Measurements from ENCODE around the gene RREB1.
"Not testable (repeated sequence)": the region's sequence is repeated elsewhere in the genome, so short reads cannot be mapped to it uniquely, and the experiment has no call there.

Gene RREB1

DNA sequence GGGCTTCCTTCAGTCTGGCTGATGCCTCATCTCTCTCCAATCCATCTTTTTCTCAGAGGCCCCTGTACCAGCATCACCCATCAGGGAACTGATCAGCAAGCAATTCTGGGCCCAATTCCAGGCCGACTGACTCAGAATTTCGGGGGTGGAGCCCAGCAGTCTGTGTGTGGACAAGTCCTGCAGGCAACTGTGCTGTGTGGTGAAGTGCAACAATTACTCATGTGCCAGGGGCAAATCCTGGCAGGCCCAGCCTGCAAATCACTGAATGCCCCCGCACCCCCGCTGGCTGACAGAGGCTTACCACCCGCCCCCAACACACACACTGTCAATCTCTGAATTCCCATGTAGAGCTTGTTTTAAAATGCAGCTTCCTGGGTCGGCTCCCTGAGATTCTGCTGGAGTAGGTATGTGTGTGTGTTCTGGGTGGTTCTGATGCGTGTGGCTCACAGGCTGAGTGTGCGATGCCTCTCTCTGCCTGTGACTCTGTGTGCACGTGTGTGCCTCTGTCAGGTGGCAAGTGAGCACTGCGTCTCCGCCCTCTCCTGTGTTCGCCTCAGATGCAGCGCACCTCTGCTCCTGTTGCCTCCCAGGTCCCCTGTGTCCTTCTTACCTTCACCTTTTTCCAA is 159.8 kb downstream of the RREB1 start:
- DNase-seq: no peak

DNA sequence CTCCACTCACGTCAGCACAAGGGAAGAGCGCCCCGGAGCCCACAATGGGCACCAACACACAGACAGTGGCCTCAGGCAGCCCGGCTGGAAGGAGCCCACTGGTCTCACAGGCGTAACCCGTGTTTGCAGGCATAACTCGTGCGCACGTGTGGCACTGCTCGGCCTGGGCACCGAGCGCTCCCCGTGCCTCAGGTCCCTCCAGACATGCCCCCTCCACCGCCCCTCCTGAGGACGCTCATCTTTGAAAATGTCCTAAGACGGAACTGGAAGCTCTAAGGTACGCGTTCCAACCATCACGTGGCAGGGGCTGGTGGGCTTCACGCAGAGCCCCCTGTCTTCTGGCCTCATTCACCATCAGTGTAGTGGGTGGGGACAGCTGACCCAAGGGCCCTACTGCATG is 160.6 kb downstream of the RREB1 start:
- no peak for DNase-seq

DNA sequence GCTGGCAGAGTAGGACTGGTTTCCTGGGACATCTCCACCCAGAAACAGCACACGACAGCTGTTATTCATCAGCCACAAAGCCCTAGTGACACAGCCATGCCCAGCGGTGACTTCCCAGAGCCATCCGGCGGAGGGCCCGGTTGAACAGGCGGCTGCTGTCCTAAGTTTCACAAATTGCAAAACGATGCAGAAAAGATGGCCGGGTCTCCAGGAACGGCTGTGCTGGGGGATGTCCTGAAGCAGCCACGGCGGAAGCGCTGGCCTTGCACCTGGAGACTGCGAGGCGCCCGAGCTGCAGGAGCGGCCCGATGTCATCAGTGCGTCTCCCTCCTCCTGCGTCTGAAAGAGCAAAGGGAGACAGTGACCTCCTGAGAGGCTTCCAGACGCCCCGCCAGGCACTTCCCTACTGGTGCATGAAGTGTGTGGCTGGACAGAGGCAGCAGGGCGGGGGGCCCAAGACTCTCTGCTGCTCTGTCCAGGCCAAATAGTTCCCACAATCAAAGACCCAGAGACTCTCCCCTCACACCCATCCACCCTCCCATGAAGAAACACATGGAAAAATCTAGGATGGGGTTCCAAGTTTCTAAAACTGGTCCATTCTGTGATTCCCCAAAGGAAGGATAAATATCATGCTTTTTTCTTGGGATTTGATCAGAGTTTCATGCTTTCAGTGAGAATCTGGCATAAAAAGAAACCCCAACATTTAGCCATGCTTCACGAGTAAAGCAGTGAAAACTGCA is 161.2 kb downstream of the RREB1 start:
- DNase-seq: no peak

DNA sequence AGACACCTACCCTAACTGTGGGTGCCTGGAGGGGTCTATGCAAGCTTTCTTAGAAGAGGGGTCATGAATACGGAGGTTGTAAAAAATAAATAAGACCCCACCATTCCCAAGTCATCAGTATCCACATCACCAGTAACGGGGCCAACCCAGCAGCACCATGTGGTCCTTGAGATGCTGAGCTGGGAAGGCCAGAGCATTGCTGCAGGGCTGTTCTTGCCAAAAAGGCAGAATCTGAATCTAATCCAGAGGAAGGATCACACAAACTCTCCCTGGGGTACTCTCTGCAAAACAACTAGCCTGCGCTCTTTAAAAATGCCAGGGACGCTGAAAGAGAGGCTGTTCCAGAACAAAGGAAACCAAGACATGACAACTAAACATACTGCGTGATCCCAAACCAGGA is 162.1 kb downstream of the RREB1 start:
- no peak for DNase-seq

DNA sequence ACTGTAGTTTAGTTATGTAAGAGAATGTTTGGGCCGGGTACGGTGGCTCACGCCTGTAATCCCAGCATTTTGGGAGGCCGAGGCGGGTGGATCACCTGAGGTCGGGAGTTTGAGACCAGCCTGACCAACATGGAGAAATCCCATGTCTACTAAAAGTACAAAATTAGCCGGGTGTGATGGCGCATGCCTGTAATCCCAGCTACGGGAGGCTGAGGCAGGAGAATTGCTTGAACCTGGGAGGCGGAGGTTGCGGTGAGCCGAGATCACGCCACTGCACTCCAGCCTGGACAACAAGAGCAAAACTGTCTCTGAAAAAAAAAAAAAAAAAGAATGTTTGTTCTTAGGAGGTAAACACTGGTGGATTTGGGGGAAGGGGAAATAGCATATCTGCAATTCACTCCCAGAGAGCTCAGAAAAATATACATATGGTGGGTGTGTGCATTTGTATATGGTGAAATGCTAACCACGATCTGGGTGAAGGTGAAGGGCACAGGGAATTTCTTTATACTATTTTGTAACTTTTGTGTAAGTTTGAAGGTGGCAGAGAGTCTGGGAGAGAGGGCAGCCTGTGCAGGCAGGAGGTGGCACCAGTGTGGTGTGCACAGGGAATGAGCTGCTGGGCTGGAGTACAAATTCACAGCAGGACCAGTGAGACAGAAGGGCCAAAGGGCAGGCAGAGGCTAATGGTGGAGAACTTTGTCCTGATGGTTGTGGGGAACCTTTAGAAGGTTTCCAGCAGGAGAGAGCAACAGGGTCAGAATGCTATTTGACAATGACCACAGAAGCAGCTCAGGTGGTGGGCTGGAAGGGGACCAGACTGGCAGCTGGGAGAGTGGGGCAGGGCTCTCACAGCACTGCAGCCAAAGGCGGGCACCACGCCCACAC is 162.8 kb downstream of the RREB1 start:
- DNase-seq: no peak

DNA sequence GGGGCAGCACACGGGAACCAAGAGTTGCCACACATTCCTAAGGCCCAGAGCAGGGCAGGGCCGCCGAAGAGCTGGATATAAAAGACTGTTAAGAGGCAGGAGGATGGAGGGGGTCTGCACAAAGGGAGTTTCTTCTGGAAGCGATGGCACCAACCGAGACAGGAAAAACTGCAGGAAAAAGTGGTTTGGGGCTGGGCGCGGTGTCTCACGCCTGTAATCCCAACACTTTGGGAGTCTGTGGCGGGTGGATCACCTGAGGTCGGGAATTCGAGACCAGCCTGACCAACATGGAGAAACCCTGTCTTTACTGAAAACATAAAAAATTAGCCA is 163.4 kb downstream of the RREB1 start:
- DNase-seq: no peak

DNA sequence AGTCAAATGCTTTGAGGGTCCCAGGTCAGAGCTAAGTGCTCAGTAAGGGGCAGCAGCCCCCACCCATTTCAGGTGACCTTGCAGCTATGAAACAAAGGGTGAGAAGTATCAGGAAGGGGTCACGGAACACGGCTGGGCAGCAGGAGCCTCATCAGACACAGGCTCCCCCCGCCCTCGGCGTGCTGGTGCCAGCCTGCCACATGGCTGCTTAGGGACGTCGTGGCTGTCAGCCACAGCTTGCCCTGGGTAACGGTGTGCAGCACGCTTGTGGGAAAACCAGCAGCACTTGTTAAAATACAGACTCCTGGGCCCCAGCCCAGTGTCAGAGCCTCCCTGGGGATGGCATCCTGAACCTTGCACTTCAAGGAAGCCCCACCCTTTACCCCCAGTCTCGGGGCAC is 165.9 kb downstream of the RREB1 start:
- no peak for DNase-seq

DNA sequence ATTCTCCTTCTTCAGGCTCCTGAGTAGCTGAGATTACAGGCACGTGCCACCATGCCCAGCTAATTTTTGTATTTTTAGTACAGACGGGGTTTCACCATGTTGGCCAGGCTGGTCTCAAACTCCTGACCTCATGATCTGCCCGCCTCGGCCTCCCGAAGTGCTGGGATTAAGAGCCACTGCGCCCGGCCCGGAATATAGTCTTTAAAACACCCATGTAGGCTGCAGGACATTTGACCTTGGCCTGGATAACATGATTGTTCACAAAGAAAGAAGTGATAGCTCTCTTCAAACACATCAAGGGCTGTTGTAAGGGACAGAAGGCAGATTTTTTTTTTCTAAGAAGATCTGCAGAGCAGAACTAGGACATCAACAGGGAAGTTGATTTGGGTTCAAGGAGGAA is 166.8 kb downstream of the RREB1 start:
- not testable (repeated sequence) for DNase-seq

DNA sequence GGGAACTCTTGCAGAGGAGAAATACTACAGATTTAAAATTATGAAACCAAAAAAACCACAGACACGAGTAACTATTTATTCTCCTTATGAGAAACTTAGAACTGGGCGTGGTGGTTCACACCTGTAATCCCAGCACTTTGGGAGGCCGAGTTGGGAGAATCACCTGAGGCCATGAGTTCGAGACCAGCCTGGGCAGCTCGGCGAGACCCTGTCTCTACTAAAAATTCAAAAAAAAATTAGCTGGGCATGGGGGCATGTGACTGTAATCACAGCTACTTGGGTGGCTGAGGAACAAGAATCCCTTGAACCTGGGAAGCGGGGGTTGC is 168.4 kb downstream of the RREB1 start:
- no peak for DNase-seq

DNA sequence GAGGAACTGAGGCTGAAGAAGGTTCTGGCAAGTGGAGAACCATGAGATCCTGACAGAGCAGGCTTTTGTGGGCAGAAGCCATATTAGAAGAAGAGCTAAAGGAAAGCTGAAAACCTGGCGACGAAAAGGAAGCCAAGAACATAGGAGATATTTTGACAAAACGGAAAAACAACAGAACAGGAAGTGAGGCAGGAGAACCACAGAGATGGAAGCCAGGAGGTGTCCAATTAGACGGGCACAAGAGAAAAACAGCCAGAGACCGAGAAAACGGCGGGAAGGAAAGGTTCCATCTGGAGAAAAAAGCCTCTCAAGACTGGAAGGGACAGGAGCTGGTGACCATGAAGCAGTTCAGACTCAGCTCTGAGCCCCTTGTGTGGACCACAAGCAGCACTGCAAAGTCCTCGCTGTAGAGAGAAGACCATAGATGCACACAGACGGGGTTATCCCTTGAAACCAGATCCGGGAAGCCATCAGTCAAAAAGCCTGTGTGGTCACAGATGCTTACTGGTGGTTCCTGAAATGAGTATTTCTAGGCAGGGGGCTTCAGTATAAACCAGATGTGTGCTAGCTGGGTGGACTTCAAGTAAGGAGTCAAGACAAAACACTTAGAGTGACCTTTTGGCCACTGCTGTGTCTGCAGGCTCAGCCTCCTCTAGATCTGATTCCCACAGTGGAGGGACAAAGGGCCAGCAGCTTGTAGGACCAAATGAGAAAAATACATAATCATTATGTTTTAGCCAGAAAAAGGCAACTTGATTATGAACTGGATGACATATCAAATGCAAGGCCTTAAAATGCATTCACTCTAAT is 174.5 kb downstream of the RREB1 start:
- DNase-seq: no peak

DNA sequence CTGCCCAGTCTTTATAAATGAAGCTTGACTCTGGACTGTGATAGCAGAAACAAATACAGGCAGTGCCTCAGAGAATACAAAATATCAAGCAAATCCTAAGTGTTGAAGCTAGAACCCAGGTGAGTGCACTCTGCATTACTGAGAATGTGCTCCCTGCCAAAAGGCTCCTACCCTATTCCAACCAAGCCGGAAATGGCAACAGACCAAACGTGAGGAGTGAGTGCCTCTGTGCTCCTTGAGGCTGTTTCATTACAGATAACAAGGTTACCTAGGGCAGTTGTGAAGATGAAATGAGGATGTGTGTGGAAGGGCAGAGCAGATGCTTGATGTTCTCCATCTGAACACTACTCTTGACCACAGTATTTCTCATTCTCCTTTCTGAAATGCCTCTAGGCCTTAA is 175.9 kb downstream of the RREB1 start:
- DNase-seq: no peak

DNA sequence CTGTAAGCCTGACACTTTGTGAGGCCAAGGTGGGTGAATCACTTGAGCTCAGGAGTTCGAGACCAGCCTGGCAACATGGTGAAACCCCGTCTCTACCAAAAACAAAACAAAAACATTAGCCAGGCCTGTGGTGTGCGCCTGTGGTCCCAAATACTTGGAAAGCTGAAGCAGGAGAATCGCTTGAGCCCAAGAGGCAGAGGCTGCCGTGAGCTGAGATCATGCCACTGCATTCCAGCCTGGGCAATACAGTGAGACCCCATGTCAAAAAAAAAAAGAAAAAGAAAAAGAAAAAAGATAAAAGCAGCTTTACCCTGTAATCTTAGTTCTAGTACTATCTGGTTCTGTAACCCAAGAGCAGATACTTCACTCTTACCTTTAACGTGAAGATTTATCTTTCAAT is 177.7 kb downstream of the RREB1 start:
- no peak for DNase-seq

DNA sequence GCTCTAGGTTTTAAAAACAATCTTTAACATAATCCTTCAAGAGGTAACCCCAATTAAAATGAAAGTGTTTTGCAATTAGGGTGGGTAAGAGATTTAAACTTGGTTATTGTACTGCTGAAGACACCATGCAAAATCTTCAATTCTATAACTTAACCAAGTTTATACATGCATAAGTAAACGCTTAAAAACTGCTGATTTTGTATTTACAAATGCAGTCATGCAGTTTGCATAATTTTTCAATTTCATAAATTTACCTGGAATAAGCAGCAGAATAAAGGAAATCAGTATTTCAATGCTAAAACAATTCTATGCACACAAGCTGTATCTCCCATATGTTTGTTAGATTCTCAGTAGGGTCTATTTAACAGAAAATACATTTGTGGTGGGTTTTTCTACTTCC is 182.3 kb downstream of the RREB1 start:
- no peak for DNase-seq

DNA sequence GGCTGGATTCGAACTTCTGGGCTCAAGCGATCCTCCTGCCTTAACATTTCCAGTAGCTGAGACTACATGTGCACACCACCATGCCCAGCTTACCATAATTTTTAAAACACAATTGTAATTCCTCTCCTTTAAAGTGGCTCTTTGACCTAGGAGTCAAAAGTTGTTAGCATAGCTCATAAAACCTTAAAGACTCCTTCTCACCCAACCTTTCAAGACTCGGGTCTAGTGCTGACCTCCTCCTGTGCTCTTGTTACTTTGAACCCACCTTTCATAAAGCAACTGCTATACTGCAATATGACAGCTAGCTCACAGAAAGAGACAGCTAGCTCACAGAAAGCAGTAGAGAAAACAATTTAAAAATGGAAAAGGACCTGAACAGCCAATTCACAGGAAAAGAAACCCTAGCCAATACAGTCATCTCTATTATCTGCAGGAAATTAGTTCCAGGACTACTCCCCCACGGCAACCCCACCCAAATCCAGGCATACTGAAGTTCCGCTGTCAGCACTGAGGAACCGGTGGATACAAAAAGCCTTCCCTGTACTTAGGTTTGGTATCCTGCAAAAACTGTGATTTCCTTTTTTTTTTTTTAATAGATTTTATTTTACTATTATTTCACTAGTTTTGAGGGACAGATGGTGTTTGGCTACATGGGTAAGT is 185.0 kb downstream of the RREB1 start:
- no peak for DNase-seq

DNA sequence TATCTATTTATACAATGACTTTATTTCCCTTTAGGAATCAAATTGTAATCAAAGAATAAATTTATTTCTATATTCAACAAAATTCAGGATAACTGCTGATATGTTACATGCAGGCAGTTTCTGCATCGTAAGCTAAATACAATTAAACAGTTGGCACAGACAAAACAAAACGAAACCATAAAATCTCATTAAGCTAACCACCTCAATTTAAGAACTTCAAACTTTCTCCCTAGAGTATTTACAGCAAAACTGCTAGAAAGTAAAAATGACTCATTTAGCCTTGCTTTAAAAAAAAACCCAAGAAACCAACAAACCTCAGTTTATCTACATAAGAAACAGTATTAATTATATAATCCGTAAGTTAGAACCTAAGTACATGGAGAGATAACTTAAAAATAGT is 188.2 kb downstream of the RREB1 start:
- DNase-seq: no peak

DNA sequence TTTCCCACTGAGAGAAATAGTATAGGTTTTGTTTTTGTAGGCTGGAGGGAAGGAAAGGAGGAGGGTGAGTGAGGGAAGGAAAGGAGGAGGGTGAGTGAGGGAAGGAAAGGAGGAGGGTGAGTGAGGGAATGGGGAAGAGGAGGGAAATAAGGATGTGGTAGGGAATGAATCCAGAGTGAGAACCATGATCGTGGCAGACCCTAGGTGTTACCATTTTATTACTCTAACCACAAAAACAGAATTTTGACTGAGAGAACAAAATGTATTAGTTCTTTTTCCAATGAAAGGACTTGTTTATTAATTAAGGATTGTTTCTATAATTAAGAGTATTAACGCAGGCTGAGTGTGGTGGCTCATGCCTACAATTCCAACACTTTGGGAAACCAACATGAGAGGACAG is 188.8 kb downstream of the RREB1 start:
- DNase-seq: no peak

DNA sequence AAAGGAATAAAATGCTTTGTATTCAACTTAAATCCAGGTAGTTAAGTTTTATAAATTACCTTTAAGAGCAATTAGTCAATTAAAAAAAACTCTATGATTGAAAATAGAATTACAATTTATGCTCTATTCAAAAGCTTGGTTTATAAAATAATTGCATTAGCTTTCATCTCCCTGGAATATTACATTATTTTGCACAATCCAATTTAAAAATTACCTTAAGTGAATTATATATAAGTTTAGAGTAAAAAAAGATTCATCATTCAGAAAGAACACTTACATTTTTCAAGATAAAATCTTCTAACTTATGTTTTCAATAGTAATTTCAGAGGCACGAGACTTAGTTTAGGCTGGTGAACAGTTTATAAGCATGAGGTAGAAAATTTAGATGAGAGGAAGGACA is 190.4 kb downstream of the RREB1 start:
- no peak for DNase-seq

DNA sequence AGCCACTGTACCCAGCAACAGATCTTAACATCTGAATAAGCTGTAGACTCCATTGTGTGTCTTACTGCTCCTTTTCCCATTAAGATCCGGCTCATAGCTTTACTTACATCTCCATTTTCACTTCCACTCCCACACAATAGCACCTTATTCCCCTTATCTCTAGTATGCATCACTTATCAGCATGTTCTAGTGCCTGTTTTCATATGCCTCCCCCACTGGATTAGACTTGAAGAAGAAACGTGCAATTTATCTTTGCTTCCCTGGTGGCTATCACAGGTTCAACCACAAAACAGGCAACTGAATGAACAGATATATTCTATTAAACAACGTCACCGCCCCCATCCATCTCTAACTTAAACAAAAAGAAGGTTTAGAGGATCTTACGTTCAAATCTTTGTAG is 193.2 kb downstream of the RREB1 start:
- DNase-seq: no peak

Measured in activated CD4-positive, alpha-beta T cell treated with anti-CD3 and anti-CD28 coated beads for 4 hours (primary cell).